Measurements from ENCODE around the gene CARMIL1. TPM values are rescaled to one million over a fixed set of nuclear protein-coding genes. Genes with fewer than 3 reads are reported as not detected.

Gene CARMIL1
- total RNA-seq, 2 experiments from 2014 or later: 3.9 to 4.0 TPM

- CTCF ChIA-PET: no interaction called here
- DNase-seq: no peak
- Mint-ChIP-seq H3K27ac (no peak overlapping the region), H3K4me3 (no peak overlapping the region), H3K4me1 (ENCODE audit: low read depth) (peaks cover 20% of the 10 kb centered on the region), H3K9me3 (no peaks in the 10 kb centered on the region), H3K36me3 (ENCODE audit: low read depth) (no peaks in the 10 kb centered on the region), H3K27me3 (ENCODE audit: low read depth) (no peaks in the 10 kb centered on the region)
- intact Hi-C loops (cut with micrococcal nuclease): no loop called here
These were observed 50.8 kb downstream of the CARMIL1 start for GRCh38 chr6:25329982-25330381.

GRCh38 chr6:25330796-25331685 is 51.9 kb downstream of the CARMIL1 start:
- Mint-ChIP-seq H3K27ac (no peak overlapping the region), H3K36me3 (ENCODE audit: low read depth) (no peaks in the 10 kb centered on the region), H3K27me3 (ENCODE audit: low read depth) (no peaks in the 10 kb centered on the region), H3K9me3 (no peaks in the 10 kb centered on the region), H3K4me1 (ENCODE audit: low read depth) (peaks cover 21% of the 10 kb centered on the region), H3K4me3 (no peak overlapping the region)
- DNase-seq: no peak
- CTCF ChIA-PET: no interaction called here
- intact Hi-C loops (cut with micrococcal nuclease): no loop called here

GRCh38 chr6:25332165-25332564 is 53.0 kb downstream of the CARMIL1 start:
- Mint-ChIP-seq H3K9me3 (no peaks in the 10 kb centered on the region), H3K27me3 (ENCODE audit: low read depth) (no peaks in the 10 kb centered on the region), H3K4me3 (no peak overlapping the region), H3K4me1 (ENCODE audit: low read depth) (peaks cover 21% of the 10 kb centered on the region), H3K36me3 (ENCODE audit: low read depth) (no peaks in the 10 kb centered on the region), H3K27ac (no peak overlapping the region)
- CTCF ChIA-PET: interaction anchor here (1.0 kb wide), 1 partner anchor 54 kb away, joined by 3 read pairs; no protein-coding TSS in a partner anchor
- no peak for DNase-seq
- intact Hi-C loops (cut with micrococcal nuclease): no loop called here

- intact Hi-C loops (cut with micrococcal nuclease): no loop called here
- no peak for DNase-seq
- H3K27ac Mint-ChIP-seq: no peak overlapping the region
- H3K4me1 Mint-ChIP-seq (ENCODE audit: low read depth): peaks cover 21% of the 10 kb centered on the region
- H3K27me3 Mint-ChIP-seq (ENCODE audit: low read depth): no peaks in the 10 kb centered on the region
- no peak overlapping the region for H3K4me3 Mint-ChIP-seq
- no peaks in the 10 kb centered on the region for H3K9me3 Mint-ChIP-seq
- CTCF ChIA-PET: interaction anchor here (1.0 kb wide), 1 partner anchor 54 kb away, joined by 3 read pairs; no protein-coding TSS in a partner anchor
- H3K36me3 Mint-ChIP-seq (ENCODE audit: low read depth): no peaks in the 10 kb centered on the region
These were observed 53.5 kb downstream of the CARMIL1 start for GRCh38 chr6:25332655-25333071.

GRCh38 chr6:25333471-25333870 is 54.3 kb downstream of the CARMIL1 start:
- intact Hi-C loops (cut with micrococcal nuclease): no loop called here
- Mint-ChIP-seq H3K36me3 (ENCODE audit: low read depth) (no peaks in the 10 kb centered on the region), H3K27ac (no peak overlapping the region), H3K4me1 (ENCODE audit: low read depth) (peaks cover 21% of the 10 kb centered on the region), H3K9me3 (no peaks in the 10 kb centered on the region), H3K4me3 (no peak overlapping the region), H3K27me3 (ENCODE audit: low read depth) (no peaks in the 10 kb centered on the region)
- DNase-seq: no peak
- CTCF ChIA-PET: interaction anchor here (0.6 kb wide), 1 partner anchor 109 kb away, joined by 3 read pairs; no protein-coding TSS in a partner anchor

- H3K9me3 Mint-ChIP-seq: no peaks in the 10 kb centered on the region
- no peak for DNase-seq
- CTCF ChIA-PET: interaction anchor here (1.1 kb wide), 1 partner anchor 155 kb away, joined by 3 read pairs; no protein-coding TSS in a partner anchor
- H3K27ac Mint-ChIP-seq: no peak overlapping the region
- no peaks in the 10 kb centered on the region for H3K36me3 Mint-ChIP-seq (ENCODE audit: low read depth)
- H3K4me3 Mint-ChIP-seq: no peak overlapping the region
- H3K27me3 Mint-ChIP-seq (ENCODE audit: low read depth): no peaks in the 10 kb centered on the region
- H3K4me1 Mint-ChIP-seq (ENCODE audit: low read depth): peaks cover 18% of the 10 kb centered on the region
- intact Hi-C loops (cut with micrococcal nuclease): no loop called here
These were observed 55.6 kb downstream of the CARMIL1 start for GRCh38 chr6:25334793-25335192.

- Mint-ChIP-seq H3K4me1 (ENCODE audit: low read depth) (peaks cover 10% of the 10 kb centered on the region), H3K9me3 (no peaks in the 10 kb centered on the region), H3K27me3 (ENCODE audit: low read depth) (no peaks in the 10 kb centered on the region), H3K27ac (no peak overlapping the region), H3K36me3 (ENCODE audit: low read depth) (no peaks in the 10 kb centered on the region), H3K4me3 (no peak overlapping the region)
- intact Hi-C loops (cut with micrococcal nuclease): no loop called here
- DNase-seq: no peak
- CTCF ChIA-PET: no interaction called here
These were observed 57.8 kb downstream of the CARMIL1 start for GRCh38 chr6:25336996-25337395.

- CTCF ChIA-PET: no interaction called here
These were observed 58.3 kb downstream of the CARMIL1 start for GRCh38 chr6:25337431-25337830.

GRCh38 chr6:25340431-25341202 is 61.4 kb downstream of the CARMIL1 start:
- intact Hi-C loops (cut with micrococcal nuclease): no loop called here
- no peaks in the 10 kb centered on the region for H3K27me3 Mint-ChIP-seq (ENCODE audit: low read depth)
- DNase-seq: no peak
- no peaks in the 10 kb centered on the region for H3K9me3 Mint-ChIP-seq
- no peak overlapping the region for H3K27ac Mint-ChIP-seq
- CTCF ChIA-PET: interaction anchor here (0.9 kb wide), 1 partner anchor 22 kb away, joined by 3 read pairs; no protein-coding TSS in a partner anchor
- H3K4me3 Mint-ChIP-seq: no peak overlapping the region
- H3K4me1 Mint-ChIP-seq (ENCODE audit: low read depth): peaks cover 12% of the 10 kb centered on the region
- no peaks in the 10 kb centered on the region for H3K36me3 Mint-ChIP-seq (ENCODE audit: low read depth)

More at GRCh38 chr6:25337431-25337830, 58.3 kb downstream of the CARMIL1 start:
- Mint-ChIP-seq H3K27ac (no peak overlapping the region), H3K4me3 (no peak overlapping the region), H3K36me3 (ENCODE audit: low read depth) (no peaks in the 10 kb centered on the region), H3K4me1 (ENCODE audit: low read depth) (peaks cover 12% of the 10 kb centered on the region), H3K27me3 (ENCODE audit: low read depth) (no peaks in the 10 kb centered on the region), H3K9me3 (no peaks in the 10 kb centered on the region)
- intact Hi-C loops (cut with micrococcal nuclease): no loop called here
- no peak for DNase-seq

- Mint-ChIP-seq H3K36me3 (ENCODE audit: low read depth) (no peaks in the 10 kb centered on the region), H3K27me3 (ENCODE audit: low read depth) (no peaks in the 10 kb centered on the region), H3K27ac (no peak overlapping the region), H3K4me1 (ENCODE audit: low read depth) (peaks cover 12% of the 10 kb centered on the region), H3K9me3 (no peaks in the 10 kb centered on the region), H3K4me3 (no peak overlapping the region)
- DNase-seq: no peak
- intact Hi-C loops (cut with micrococcal nuclease): no loop called here
- CTCF ChIA-PET: no interaction called here
These were observed 62.0 kb downstream of the CARMIL1 start for GRCh38 chr6:25341203-25341552.

- no peaks in the 10 kb centered on the region for H3K27me3 Mint-ChIP-seq (ENCODE audit: low read depth)
- DNase-seq: no peak
- H3K27ac Mint-ChIP-seq: no peak overlapping the region
- intact Hi-C loops (cut with micrococcal nuclease): loop anchor here (1.0 kb wide), 1 partner anchor 148 kb away; no protein-coding TSS in a partner anchor
- H3K36me3 Mint-ChIP-seq (ENCODE audit: low read depth): no peaks in the 10 kb centered on the region
- CTCF ChIA-PET: interaction anchor here (0.5 to 1.3 kb wide), 3 partner anchors 149 to 250 kb away, joined by 3 to 6 read pairs (median 3); no protein-coding TSS in a partner anchor
- H3K9me3 Mint-ChIP-seq: no peaks in the 10 kb centered on the region
- no peak overlapping the region for H3K4me3 Mint-ChIP-seq
- H3K4me1 Mint-ChIP-seq (ENCODE audit: low read depth): peaks cover 12% of the 10 kb centered on the region
These were observed 62.9 kb downstream of the CARMIL1 start for GRCh38 chr6:25341923-25342619.

GRCh38 chr6:25342802-25343201 is 63.6 kb downstream of the CARMIL1 start:
- no peaks in the 10 kb centered on the region for H3K9me3 Mint-ChIP-seq
- intact Hi-C loops (cut with micrococcal nuclease): loop anchor here (1.0 kb wide), 1 partner anchor 147 kb away; no protein-coding TSS in a partner anchor
- no peaks in the 10 kb centered on the region for H3K36me3 Mint-ChIP-seq (ENCODE audit: low read depth)
- H3K27ac Mint-ChIP-seq: no peak overlapping the region
- H3K4me1 Mint-ChIP-seq (ENCODE audit: low read depth): peaks cover 12% of the 10 kb centered on the region
- no peak for DNase-seq
- CTCF ChIA-PET: interaction anchor here (1.3 kb wide), 1 partner anchor 148 kb away, joined by 6 read pairs; no protein-coding TSS in a partner anchor
- no peak overlapping the region for H3K4me3 Mint-ChIP-seq
- H3K27me3 Mint-ChIP-seq (ENCODE audit: low read depth): no peaks in the 10 kb centered on the region
